HG03108 (cell line): Measurements from ENCODE around the gene LRRC36.

ENCODE experiments used
- ATAC-seq: cut with Tn5 transposase; IDR thresholded peaks from one replicate; pipeline ENCODE4 v1.9.1; 2021; ENCODE audit warnings: moderate library complexity; ENCODE audit not compliant: unreplicated experiment

LRRC36 gene

DNA sequence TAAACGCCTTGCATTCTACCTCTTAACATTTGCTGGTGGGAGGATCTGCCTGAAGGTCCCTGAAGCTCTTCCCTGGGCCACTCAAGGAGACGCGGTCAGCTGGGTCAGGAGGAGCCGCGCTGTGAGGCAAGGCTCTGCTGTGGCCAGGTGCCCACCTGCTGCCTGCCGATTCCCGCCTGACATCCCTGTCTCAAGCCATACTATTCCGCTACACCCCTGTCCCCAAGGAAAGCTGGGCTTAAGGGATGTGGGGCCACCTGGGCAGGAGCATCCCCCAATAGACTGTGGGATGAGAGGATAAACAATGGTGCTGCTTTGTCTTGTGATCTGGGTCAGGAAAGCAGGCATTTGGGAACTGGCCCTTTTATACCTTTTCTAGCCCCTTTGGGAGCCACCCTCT, 61.6 kb downstream of the LRRC36 start:
- no peak for ATAC-seq

DNA sequence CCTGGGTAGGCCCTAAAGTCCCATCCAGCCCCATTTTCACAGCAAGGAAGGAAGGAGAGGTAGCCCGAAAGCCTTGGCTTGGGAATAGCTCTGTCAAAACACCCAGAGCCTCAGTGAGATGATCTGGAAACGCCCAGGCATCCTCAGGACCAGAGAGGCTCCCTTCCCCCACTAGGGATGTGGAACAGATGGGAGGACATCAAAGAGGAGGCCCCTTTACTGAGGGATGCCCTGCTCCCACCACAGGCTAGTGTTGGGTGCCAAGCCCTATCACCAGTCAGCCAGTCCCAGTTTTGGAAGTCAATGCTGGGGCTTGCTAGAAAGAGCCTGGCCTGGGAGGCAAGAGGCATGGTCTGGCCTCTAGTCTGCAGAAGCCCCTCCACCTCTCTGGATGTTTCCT, 62.0 kb downstream of the LRRC36 start:
- ATAC-seq: no peak

DNA sequence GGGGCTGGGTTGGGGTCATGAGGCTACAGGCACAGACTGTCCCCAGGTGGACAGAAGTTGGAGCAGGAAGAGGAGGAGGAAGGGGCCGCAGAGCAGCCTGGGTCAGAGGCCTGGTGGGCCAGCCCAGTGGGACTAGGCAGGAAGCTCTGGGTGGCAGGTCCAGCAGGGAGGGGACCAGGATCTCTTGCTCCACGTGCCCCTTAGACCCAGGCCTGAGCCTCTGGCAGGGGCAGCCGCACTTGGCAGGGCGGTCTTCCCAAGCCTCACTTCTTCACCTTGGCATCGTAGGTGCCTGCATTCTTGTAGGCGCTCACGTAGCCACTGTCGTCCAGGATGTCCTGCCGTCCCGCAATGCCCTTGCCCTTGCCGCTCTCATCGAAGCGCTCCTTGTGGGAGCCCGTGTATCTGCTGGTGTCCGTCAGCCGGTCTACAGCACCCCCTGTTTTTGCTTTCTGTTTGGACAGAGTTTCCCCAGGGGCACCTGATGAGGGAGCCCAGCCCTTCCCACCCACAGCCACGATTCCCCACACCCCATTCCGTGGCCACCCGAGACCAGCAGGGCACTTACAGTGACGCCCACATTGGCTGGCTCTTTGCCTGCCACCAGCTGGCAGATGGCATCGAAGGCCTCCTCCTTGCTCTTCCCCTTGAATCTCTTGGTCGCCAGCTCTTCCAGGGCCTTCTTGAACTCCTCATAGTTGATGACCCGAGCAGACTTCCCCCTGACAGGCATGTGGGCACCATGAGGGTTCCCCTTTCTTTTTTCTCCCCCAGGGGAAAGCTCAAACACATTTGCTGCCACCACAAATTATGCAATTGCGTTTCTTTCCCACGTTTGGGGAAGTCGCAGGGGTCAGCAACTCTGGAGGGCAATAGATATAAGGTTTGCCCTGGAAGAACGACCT, 63.5 kb downstream of the LRRC36 start:
- no peak for ATAC-seq

DNA sequence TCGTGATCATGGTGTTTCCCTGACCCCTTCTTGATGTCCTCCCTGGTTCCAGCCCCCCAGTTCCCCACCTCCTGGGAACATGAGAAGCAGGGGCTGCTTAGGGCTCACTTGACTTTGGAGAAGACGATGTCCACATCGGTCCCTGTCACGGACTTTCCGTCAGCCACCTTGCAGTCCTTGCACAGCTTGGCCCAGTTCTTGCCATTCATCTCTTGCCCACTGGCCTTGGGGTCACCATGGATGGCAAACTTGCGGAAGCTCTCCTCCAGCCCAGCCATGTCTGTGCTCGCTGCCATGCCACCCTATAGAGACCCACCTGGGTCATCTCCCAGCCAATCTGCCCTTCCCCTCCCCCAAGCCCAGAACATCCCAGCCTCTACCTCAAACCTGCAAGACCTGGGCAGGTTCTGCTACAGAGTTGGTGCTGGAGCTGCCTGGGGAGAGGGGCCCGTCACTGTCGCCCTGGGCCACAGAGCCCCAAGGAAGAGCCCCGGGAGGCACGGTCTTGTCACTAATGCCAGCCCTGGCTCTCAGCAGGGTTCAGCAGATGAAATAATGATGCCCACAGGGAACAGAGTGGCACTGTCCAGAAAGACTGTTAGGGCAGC, 64.3 kb downstream of the LRRC36 start:
- no peak for ATAC-seq

DNA sequence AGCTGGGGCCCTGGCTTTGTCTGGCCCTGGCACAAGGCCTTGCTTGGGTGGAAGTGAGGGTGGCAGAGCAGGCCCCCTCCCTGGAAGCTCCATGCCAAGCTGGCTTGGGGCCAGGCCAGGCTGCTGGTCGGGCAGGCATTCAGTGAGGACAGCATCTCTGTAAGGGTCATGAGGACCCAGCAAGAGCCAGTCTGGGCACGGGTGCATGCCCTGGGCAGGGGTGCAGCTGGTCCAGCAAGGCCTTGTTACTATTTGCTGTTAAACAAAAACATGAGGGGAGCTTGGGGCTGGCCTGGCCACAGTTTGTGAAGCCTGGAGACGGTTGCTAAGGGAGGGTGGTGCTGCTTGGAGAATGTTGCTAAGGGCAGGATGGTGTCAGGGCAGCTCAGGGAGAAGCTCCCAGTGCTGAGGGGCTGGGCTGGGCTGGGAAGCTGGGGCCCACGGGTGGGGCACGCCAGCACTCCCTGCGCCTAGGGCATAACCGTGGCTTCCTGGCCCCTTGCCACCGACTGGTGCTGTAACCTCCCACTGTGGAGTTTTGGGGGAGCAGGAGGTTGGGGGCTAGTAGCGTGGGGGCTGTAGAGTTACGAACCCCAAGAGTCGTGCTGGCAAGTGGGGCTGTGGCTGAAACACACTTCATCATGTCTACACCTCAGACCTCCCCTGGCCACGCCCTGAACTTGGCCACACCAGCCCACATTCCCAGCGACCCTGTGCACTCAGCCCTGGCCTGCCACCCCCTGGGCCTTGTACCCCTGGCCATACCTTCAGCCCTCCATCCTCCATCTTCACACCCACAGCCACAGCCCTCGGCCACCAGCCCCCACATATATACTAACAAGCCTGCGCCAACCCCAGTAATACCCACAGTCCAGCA, 65.0 kb downstream of the LRRC36 start:
- ATAC-seq: no peak

DNA sequence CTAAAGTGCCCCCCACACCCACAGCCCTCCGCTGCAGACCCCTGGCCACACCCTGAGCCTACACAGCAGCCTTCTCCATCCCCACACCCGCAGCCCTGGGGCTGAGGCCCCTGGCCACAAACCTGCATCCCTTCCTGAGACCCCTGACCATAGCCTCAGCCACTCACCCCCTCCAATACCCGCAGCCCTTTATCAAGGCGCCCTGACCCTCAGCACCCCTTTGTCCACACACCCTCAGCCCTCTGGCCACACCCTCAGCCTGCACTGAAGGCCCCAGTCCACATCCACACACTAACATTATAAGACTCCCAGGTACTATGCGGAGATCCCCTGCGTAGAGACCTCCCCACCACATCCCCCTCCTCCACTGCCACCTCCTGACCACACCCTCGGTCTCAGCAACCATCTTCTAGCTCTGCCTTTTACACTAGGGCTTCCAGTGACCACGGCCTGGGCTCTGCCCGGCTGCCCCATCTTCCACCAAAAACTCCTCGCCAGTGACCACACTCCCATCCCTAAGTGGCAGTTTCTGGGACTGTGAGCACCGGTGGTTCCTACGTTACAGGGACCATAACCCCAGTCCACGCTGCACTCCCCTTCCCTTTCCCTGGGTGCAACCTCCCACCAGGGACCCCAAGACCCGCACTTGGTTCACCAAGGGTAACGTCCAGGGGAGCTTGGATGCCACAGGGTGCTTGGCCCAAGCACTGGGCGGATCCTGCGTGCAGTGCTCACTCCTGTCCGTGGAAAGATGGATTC, 65.9 kb downstream of the LRRC36 start:
- ATAC-seq: no peak

DNA sequence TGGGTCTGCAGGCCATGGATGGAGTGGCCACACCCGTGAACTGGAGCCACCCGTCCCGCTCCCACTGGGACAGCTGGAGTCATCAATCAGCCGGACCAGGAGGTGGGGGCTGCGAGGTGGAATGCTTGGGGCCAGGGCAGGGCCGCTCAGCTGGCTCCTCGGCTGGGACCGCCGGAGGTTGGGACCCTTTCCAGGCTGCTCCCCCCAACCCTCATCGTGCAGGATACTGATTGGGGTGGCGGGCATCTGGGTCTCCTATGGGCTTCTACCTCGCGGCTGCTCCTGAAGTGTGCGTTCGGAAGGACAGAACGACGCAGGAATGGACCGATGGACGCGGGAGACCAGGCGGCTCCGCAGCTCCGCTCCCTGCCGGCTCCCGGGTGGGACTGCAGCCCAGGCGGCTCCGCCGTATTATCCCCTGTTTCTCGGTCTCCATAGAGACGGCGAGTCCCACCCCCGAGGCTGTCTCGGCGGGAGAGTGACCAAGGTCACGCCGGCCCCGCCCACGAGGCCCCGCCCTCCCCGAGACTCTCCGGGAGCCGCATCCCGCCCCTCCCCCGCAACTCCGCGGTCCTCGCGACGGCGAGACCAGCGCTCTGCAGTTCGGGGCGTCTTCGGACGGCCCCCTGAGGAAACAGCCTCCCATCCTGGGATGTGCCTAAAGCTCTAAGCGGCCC, 66.6 kb downstream of the LRRC36 start, which contains the start of gene TPPP3:
TSS of gene TPPP3 (minus strand) at position 388 of the 677 bp plus-strand sequence. CDS start 2,387 bp downstream, outside the sequence.
- no peak for ATAC-seq

DNA sequence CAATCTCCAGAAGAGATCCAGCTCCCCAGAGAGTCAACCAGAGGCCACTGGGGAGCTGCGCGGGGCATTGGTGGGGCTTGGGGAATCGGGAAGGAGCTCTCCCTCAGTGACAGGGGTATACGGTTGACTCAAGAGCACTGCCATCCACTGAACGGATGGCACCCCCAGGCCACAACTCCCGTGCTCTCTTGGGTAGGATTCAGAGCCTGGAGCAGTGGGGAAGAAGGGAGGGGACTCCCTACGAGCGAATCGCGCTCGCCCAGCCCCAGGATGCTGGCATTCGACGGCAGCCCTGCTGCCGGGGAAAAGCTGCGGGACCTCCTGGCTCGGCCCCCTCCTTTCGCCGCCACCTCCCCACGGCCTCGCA, 67.2 kb downstream of the LRRC36 start:
- ATAC-seq: no peak

DNA sequence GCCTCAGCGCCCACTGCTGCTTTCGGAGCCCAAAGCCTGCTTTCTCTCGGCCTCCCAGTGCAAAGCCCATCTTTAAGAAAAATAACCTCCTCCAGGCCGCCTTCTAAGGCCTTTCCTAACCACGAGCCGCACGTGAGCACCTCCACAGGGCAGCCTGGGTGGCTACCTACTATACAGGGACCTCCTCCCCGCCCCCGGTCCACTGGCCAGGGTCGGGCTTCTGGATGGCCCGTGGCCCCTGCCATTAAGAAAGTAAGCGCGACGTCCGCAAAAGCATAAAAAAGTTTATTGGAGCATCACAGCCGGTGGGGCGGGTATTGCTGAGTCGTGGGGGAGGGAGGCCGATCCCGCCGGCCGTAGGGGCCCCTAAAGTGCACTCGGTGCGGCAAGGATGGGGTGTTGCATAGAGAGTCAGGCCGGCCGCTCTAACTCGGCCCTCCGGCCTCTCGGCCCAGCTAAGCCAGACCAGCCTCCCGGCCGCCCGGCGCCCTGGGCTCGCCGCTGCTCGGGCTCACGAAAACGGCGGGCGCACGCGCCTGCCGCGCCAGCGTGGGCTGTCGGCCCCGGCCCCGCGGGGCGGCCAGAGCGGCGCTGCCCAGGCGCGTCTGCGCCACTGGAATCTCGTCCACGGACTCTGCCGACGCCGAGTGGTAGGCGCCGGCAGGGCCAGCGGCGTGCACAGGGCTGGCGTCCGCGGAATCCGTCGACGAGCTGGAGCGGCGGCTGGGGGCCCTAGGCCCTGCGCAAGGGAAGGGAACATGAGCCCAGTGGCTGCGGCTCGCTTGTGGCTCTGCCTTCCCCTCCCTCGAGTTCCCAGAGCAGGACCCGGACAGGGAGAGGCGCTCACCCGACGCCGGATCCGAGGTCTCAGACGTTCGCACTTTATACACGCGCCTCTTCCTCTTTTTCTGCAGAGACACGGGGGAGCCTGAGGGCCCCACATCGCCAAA, 67.8 kb downstream of the LRRC36 start:
- no peak for ATAC-seq

DNA sequence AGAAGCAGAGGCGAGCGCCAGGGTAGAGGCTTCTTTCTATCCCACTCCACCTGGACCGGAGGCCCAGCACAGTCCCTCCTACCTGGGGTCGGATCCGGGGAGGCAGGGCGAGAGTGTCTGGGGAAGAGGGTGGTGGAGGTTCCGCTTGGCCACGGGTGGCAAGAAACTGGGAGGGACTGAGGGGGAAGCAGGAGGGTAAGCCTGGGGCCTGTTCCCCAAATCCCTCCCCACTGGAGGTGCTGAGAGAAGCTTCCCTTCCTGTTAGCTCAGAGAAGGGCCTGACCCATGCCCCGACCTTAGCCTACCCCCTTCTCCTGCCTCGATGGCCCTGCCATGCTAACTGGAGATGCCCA, 68.5 kb downstream of the LRRC36 start:
- no peak for ATAC-seq

DNA sequence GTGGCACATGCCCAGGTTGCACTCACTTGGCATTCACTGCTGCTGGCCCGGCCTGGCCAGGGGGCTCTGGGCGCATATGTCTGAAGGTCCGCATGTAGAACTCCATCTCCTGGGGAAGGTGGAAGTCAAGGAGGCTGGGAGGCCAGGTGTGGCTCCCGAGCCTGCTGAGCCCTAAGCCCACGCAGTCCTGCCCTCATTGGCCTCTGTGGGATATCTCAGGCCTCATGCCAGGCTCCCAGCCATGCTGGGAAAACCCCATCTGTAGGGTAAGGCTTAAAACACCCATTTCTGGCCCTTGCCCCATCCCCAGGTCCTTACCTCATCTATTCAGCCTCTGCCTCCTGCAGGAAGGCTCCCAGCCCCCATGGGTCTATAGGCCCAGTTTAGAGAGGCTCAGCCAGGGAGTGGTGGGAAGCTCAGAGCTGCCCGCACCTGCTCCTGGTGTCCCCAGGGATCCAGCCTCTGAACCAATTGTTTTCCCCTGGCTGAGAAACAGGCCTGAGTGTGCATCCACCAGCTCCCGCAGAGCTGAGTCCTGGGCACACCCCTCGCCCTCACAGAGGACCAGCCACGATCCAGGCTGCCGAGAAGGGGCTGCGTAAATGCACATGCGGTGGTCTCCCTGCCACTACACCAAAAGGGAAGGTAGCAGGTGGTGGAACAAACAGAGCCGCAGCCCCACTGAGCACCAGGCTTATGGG, 69.0 kb downstream of the LRRC36 start:
- ATAC-seq: no peak

DNA sequence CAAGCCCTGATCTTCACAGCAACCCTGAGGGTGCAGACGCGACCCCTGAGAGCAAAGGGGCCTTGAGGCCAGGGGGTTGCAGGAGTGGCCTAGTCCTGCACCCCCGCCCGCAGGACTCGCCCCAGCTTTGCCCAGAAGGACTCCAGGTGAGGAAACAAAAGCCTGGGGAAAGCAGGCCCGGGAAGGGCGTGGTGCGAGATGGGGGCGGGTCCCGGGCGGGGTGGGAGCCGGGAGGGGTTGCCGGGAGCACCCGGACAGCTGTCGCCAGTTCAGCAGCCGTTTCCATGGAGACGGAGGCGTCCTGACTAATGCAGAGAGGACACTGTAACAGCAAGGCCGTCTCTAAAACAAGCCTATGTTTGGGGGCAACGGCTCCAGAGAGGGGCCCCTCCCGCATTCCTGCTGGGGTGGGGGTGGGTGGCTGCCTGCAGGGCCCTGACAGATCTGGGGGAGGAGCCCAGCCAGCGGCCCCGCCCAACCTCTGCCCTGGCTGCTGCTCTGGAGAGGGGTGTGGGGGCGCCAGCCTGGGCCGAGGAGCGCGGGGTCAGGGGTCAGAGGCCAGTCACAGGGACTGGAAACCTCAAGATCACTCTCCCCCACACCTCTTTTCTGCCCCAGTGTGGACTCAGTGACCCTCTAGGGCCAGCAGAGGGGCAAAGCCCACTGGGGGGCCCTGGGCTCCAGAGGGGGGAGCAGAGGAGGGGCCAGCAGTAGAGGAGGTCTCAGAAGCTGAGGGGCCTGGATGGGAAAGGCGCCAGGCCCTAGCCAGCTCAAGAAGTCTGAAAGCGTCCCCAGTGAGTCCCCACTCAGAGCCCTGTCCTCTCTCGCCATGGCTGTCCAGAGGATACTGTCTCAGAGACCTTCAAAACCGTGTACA, 69.8 kb downstream of the LRRC36 start:
- no peak for ATAC-seq

DNA sequence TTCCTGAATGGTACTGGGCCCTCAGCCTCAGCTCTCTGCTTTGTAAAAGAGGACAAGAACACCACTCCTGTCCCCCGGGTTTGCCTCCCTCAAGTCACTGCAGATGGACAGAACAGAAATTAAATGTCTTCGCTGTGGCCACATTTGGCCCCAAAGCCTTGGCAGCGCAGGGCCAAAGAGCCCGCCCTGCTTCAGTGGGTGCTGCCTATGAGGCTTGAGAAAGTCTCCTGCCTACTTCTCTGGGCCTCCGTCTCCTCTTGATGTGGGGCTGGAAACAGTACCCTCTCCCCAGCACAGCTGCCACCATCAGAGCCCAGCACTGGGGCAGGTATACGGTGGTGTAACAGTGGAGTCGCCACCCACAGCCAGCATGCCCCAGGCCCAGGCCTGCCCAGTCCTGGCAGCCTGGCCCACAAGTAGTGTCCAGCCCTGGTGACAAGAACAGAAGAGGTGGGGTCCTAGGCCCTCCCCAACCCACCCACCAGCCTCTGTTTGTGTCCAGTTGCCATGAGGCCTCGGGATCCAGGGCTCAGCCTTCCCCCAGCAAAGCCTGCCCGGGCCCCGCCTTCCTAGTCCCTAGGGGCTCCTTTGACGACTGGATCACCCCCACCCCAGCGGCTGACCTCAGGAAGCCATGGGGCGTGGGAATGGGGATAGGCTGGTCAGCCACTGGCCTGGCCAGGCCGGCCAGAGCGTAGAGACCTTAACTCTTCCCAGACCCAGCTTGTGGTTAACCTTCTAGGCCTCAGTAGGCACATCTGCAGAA, 70.6 kb downstream of the LRRC36 start:
- ATAC-seq: no peak

DNA sequence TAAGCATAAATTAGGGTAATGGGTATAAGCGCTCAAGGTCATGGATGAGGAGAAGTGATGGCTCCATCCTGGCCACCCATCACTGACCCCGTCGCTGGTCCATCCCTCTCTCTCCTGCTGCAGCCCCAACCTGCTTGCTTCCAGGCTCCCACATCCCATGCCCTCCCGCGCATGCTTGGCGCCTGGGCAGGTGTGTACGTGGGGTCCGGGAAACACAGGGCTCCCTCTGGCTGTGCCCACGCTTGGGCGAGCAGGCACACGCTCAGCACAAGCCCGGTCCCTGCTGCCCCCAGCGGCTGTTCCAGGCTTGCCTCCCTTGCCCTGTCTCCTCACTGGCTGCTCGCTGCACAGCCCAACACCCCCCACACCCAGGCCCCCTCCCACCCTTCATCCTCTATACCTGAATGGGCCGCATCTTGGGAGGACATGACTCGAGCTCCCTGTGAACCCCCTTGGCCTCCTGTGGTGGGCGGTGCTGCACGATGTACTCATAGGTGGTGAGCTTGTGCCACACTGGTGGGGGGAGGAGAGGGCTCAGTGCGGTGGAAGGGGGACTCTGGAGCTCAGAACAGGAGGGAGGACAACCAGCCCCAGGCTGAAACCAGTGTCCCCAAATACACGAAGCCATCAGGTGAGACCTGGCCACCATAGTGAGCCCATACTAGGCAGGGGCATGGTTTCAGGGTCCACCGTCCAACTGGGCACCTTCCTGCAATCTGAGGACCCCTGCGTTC, 71.4 kb downstream of the LRRC36 start:
- no peak for ATAC-seq

DNA sequence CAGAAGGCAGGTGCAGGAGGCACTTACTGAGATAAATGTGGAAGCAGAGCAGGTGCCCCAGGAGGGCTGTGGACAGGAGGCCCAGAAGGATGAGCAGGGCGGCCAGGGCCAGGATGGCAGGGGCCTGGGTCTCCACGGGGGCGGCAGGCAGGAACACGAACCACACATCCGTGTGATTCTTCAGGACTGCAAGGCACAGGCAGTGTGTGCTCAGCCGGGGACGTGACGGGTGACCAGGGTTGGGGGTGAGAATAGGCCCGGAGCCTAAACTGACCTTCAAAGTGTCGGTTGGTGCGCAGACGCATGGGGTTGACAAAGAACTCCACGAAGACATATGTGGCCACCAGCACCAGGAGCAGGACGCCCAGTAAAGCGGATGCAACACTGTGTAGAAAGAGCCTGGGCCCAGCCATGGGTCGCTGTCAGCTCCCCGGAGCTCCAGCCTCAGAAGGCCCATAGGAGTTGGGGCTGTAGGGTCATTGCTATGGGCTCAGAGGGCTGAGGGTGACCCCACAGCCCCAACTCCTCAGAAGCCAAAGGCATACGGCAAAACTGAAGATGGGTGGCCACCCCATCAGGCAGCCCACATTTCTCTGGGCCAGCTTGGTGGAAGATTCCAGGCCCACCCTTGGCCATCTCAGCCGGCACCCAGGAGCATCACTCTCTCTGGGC, 72.1 kb downstream of the LRRC36 start:
- ATAC-seq: no peak
